Measurements from ENCODE around the gene APOL4.
"Not testable (repeated sequence)": the region's sequence is repeated elsewhere in the genome, so short reads cannot be mapped to it uniquely, and the experiment has no call there.

The APOL4 gene

GRCh38 chr22:36205573-36205972 lies 4.0 kb upstream of the APOL4 start:
- H3K27me3 Mint-ChIP-seq = peaks cover 17% of the 10 kb centered on the region
- not testable (repeated sequence) for H3K27ac Mint-ChIP-seq; H3K9me3 Mint-ChIP-seq; H3K4me3 Mint-ChIP-seq; DNase-seq; H3K4me1 Mint-ChIP-seq (ENCODE audit: low read depth); H3K36me3 Mint-ChIP-seq (ENCODE audit: low read depth)

GRCh38 chr22:36204632-36205015 lies 3.0 kb upstream of the APOL4 start:
- no peak for DNase-seq
- no peak overlapping the region for H3K27ac Mint-ChIP-seq
- no peaks in the 10 kb centered on the region for H3K36me3 Mint-ChIP-seq (ENCODE audit: low read depth)
- no peaks in the 10 kb centered on the region for H3K4me1 Mint-ChIP-seq (ENCODE audit: low read depth)
- H3K4me3 Mint-ChIP-seq = no peak overlapping the region
- peaks cover 13% of the 10 kb centered on the region for H3K27me3 Mint-ChIP-seq
- peaks cover 4% of the 10 kb centered on the region for H3K9me3 Mint-ChIP-seq

GRCh38 chr22:36204001-36204631 lies 2.5 kb upstream of the APOL4 start:
- peaks cover 8% of the 10 kb centered on the region for H3K27me3 Mint-ChIP-seq
- no peak overlapping the region for H3K27ac Mint-ChIP-seq
- no peaks in the 10 kb centered on the region for H3K36me3 Mint-ChIP-seq (ENCODE audit: low read depth)
- no peaks in the 10 kb centered on the region for H3K4me1 Mint-ChIP-seq (ENCODE audit: low read depth)
- peaks cover under 1% of the 10 kb centered on the region for H3K9me3 Mint-ChIP-seq
- H3K4me3 Mint-ChIP-seq = no peak overlapping the region
- DNase-seq = no peak

- H3K4me1 Mint-ChIP-seq (ENCODE audit: low read depth); H3K4me3 Mint-ChIP-seq: not testable (repeated sequence)
These were observed 1.8 kb upstream of the APOL4 start for GRCh38 chr22:36203441-36203840.

GRCh38 chr22:36202906-36203305 lies 1.3 kb upstream of the APOL4 start:
- not testable (repeated sequence) for H3K4me3 Mint-ChIP-seq; H3K9me3 Mint-ChIP-seq; DNase-seq; H3K27ac Mint-ChIP-seq; H3K4me1 Mint-ChIP-seq (ENCODE audit: low read depth); H3K27me3 Mint-ChIP-seq; H3K36me3 Mint-ChIP-seq (ENCODE audit: low read depth)

More at GRCh38 chr22:36203441-36203840, 1.8 kb upstream of the APOL4 start:
- H3K9me3 Mint-ChIP-seq; H3K27ac Mint-ChIP-seq; H3K36me3 Mint-ChIP-seq (ENCODE audit: low read depth); H3K27me3 Mint-ChIP-seq; DNase-seq: not testable (repeated sequence)

- not testable (repeated sequence) for DNase-seq; H3K27ac Mint-ChIP-seq; H3K9me3 Mint-ChIP-seq; H3K27me3 Mint-ChIP-seq; H3K4me3 Mint-ChIP-seq; H3K36me3 Mint-ChIP-seq (ENCODE audit: low read depth)
- H3K4me1 Mint-ChIP-seq (ENCODE audit: low read depth) = peaks cover 20% of the 10 kb centered on the region
These were observed 584 bp downstream of the APOL4 start for GRCh38 chr22:36201025-36201424.

- no peaks in the 10 kb centered on the region for H3K9me3 Mint-ChIP-seq
- H3K4me3 Mint-ChIP-seq = no peak overlapping the region
- peaks cover 24% of the 10 kb centered on the region for H3K4me1 Mint-ChIP-seq (ENCODE audit: low read depth)
- no peak for DNase-seq
- H3K36me3 Mint-ChIP-seq (ENCODE audit: low read depth) = no peaks in the 10 kb centered on the region
- no peak overlapping the region for H3K27ac Mint-ChIP-seq
- H3K27me3 Mint-ChIP-seq = peaks cover 8% of the 10 kb centered on the region
These were observed 2.5 kb downstream of the APOL4 start for GRCh38 chr22:36199001-36199551.

GRCh38 chr22:36198536-36198935 lies 3.1 kb downstream of the APOL4 start:
- Mint-ChIP-seq H3K4me1 (ENCODE audit: low read depth) (peaks cover 24% of the 10 kb centered on the region), H3K27me3 (peaks cover 8% of the 10 kb centered on the region), H3K27ac (peak overlapping the region; percentile 5), H3K9me3 (no peaks in the 10 kb centered on the region), H3K4me3 (no peak overlapping the region), H3K36me3 (ENCODE audit: low read depth) (no peaks in the 10 kb centered on the region)
- no peak for DNase-seq

- DNase-seq = no peak
- Mint-ChIP-seq H3K27ac (peak overlapping the region; percentile 68), H3K4me3 (no peak overlapping the region)
These were observed 4.0 kb downstream of the APOL4 start for GRCh38 chr22:36197514-36198146.

GRCh38 chr22:36197065-36197440 lies 4.6 kb downstream of the APOL4 start:
- Mint-ChIP-seq H3K4me3 (no peak overlapping the region), H3K9me3 (no peaks in the 10 kb centered on the region), H3K36me3 (ENCODE audit: low read depth) (no peaks in the 10 kb centered on the region), H3K27ac (peak overlapping the region; percentile 68), H3K27me3 (peaks cover 4% of the 10 kb centered on the region), H3K4me1 (ENCODE audit: low read depth) (peaks cover 24% of the 10 kb centered on the region)
- no peak for DNase-seq

More at GRCh38 chr22:36197514-36198146, 4.0 kb downstream of the APOL4 start:
- Mint-ChIP-seq H3K4me1 (ENCODE audit: low read depth) (peaks cover 24% of the 10 kb centered on the region), H3K27me3 (peaks cover 4% of the 10 kb centered on the region), H3K36me3 (ENCODE audit: low read depth) (no peaks in the 10 kb centered on the region), H3K9me3 (no peaks in the 10 kb centered on the region)

- Mint-ChIP-seq H3K36me3 (ENCODE audit: low read depth) (no peaks in the 10 kb centered on the region), H3K27ac (no peak overlapping the region)
These were observed 5.2 kb downstream of the APOL4 start for GRCh38 chr22:36196254-36197064.

GRCh38 chr22:36194971-36195370 lies 6.6 kb downstream of the APOL4 start:
- no peak overlapping the region for H3K4me3 Mint-ChIP-seq
- DNase-seq = peak; percentile 57
- H3K27ac Mint-ChIP-seq = no peak overlapping the region
- H3K4me1 Mint-ChIP-seq (ENCODE audit: low read depth) = peaks cover 24% of the 10 kb centered on the region
- H3K9me3 Mint-ChIP-seq = no peaks in the 10 kb centered on the region
- H3K36me3 Mint-ChIP-seq (ENCODE audit: low read depth) = no peaks in the 10 kb centered on the region
- H3K27me3 Mint-ChIP-seq = peaks cover 4% of the 10 kb centered on the region

More at GRCh38 chr22:36196254-36197064, 5.2 kb downstream of the APOL4 start:
- H3K4me3 Mint-ChIP-seq = no peak overlapping the region
- peaks cover 4% of the 10 kb centered on the region for H3K27me3 Mint-ChIP-seq
- no peaks in the 10 kb centered on the region for H3K9me3 Mint-ChIP-seq
- H3K4me1 Mint-ChIP-seq (ENCODE audit: low read depth) = peaks cover 24% of the 10 kb centered on the region
- DNase-seq = no peak

GRCh38 chr22:36194385-36194784 lies 7.2 kb downstream of the APOL4 start:
- Mint-ChIP-seq H3K4me1 (ENCODE audit: low read depth) (peaks cover 24% of the 10 kb centered on the region), H3K27me3 (peaks cover 4% of the 10 kb centered on the region), H3K36me3 (ENCODE audit: low read depth) (no peaks in the 10 kb centered on the region), H3K27ac (no peak overlapping the region), H3K4me3 (no peak overlapping the region), H3K9me3 (no peaks in the 10 kb centered on the region)
- DNase-seq = no peak

- H3K27ac Mint-ChIP-seq = no peak overlapping the region
- peaks cover 4% of the 10 kb centered on the region for H3K27me3 Mint-ChIP-seq
These were observed 8.0 kb downstream of the APOL4 start for GRCh38 chr22:36193577-36193976.

GRCh38 chr22:36193171-36193570 lies 8.4 kb downstream of the APOL4 start:
- H3K27me3 Mint-ChIP-seq = peaks cover 4% of the 10 kb centered on the region
- peaks cover 21% of the 10 kb centered on the region for H3K4me1 Mint-ChIP-seq (ENCODE audit: low read depth)
- DNase-seq = no peak
- no peak overlapping the region for H3K27ac Mint-ChIP-seq
- H3K4me3 Mint-ChIP-seq = no peak overlapping the region
- no peaks in the 10 kb centered on the region for H3K9me3 Mint-ChIP-seq
- H3K36me3 Mint-ChIP-seq (ENCODE audit: low read depth) = no peaks in the 10 kb centered on the region

More at GRCh38 chr22:36193577-36193976, 8.0 kb downstream of the APOL4 start:
- peaks cover 24% of the 10 kb centered on the region for H3K4me1 Mint-ChIP-seq (ENCODE audit: low read depth)
- no peaks in the 10 kb centered on the region for H3K9me3 Mint-ChIP-seq
- DNase-seq = no peak
- H3K36me3 Mint-ChIP-seq (ENCODE audit: low read depth) = no peaks in the 10 kb centered on the region
- no peak overlapping the region for H3K4me3 Mint-ChIP-seq

Data from activated T-cell treated with anti-CD3 and anti-CD28 coated beads, Interleukin-2, amount 50 U/mL, for 24 hours (primary cell).